NCI-H2196 treated with DMSO at 0.1 percent for 48 hours (cell line): ENCODE data around the gene SLC8A2.

Experiments
- DNase-seq: peaks from one replicate; lab custom pipeline; 2025; ENCODE audit not compliant: unreplicated experiment; lab: John Stamatoyannopoulos, UW

Gene SLC8A2

DNA sequence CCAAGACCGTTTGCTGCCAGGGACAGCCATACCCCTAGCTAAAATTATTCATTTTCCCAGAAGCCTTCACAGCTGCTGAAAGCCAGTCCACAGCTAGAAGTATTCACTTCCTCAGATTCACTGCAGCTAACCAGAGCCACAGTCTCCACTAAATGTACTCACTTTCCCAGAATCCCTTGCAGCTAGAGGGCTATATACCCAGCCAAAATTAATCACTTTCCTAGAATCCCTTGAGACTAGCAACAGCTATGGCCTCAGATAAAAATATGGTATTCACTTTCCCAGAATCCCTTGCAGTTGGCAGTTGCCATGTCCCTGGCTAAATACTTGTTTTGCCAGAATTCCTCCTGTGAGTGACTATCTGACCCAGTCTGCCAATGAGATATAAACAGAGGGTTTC is 38.6 kb downstream of the SLC8A2 start:
- no peak for DNase-seq

DNA sequence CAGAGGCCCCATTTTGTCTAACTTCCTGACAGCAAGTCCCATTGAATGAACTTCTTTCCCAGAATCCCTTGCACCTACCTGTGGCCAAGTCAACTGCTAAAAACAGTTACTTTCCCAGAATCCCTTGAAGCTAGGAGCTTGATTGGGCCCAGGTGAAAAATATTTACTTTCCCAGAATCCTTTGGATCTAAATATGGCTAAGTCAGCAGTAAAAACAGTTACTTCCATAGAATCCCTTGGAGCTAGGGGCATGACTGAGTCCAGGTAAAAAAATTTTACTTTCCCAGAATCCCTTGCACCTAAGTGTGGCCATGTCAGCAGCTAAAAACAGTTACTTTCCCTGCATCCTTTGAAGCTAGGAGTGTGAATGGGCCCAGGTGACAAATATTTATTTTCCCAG is 39.2 kb downstream of the SLC8A2 start:
- no peak for DNase-seq

DNA sequence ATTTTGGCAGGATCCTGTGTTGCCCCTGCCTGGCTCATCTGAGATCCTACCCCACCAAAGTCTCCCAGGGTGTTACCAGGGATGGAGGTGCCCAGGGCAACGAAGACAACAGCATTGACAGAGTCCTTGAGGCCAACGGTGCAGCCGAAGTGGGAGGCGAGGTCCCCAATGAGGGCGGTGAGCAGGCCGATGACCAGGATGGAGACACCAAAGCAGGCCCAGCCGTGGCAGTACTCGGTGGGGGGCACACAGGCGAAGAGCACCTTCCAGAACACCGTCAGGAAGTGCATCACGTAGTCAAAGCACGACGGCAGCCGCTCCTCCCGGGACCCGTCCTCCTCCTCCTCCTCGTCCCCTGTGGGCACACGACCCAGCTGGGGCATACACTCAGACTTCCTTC is 39.6 kb downstream of the SLC8A2 start:
- DNase-seq: no peak

DNA sequence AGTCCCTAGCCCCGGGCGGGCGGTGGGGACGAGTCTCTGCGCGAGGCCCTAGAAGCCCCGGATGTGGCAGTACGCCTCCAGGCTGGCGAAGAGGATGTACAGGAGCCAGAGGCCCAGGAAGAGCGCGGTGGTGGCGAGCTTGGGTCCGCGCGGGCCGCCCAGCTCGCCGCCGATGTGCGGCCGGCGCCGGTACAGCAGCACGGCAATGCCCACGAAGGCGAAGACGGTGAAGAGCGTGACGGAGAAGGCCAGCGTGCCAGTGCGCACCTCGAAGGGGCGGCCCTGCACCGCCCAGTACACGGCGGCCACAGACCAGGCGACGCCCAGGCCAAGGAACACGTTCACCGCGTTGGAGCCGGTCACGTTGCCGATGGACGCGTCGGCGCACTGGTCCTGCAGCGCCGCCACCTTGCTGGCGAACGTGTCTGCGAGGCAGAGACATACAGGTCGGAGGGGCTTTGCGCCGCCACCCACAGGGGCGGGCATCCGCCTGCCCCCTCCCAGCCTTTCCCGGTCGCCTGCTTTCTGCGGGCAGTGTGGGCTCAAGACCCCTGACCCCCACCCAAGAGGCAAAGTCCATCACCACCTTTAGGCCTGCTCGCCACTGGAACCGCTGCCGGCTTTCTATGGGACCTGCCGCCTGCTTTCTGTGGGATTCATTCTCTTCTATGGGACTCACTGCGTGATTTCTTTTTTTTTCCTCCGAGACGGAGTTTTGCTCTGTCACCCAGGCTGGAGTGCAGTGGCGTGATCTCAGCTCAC is 41.5 kb downstream of the SLC8A2 start:
- no peak for DNase-seq

DNA sequence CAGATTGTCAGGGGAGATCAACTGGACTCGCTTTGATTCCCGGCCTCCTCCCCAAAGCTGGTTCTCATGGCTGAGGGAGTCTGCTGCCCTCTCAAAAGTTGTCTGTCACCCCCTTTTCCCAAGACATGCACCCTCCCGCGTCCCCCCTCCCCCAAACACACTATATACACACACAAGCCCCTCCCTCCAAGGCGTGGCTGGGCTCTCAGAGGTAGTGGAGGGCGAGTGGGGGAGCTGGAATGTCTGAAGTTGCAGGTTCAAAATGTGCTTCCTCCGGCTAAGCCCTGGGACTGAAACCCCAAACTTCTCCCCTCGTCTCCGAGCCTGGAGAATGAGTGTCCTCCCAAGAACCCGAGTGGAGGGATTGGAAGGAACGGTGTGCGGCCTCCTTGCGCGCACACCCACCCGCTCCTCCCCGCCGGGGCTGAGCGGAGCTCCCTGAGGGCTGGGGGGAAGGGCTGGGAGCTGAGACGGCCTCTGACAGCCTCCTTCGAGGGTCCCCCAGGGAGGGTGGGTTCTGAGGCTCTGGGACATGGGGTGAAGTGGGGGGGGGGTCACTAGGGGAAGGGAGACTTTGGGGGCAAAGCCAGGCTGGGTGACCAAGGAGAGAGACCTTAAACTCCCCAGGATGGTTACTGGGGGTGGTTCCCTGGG is 42.4 kb downstream of the SLC8A2 start:
- DNase-seq: no peak

DNA sequence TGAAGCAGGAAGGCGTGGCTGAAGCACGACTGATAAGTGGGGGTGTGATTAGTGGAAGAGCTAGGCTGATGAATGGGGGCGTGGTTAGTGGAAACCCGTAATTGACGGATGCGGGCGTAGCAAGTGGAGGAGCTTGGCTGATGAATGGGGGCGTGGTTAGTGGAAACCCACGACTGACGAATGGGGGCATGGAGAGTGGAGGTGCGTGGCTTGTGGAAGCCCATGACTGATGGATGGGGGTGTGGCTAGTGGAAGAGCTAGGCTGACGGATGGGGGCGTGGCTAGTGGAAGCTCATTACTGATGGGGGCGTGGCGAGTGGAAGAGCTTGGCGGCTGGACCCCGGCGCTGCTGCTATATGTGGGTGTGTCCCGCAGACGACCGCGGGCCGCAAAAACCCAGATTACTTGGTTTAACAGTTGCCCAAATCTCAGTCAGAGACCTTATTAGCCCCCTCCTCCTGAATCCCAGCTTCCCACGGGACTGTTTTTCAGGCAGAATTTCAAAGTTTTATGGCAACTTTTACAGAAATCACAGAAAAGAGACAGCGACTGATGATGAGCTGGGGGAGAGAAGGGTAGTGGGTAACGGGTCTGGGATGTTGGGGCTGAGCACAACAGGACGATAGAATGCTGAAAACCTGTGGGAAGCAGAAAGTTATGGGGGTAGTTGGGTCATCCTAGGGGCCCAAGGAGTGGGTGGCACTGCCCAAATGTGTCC is 43.4 kb downstream of the SLC8A2 start:
- peak; percentile 99 for DNase-seq

DNA sequence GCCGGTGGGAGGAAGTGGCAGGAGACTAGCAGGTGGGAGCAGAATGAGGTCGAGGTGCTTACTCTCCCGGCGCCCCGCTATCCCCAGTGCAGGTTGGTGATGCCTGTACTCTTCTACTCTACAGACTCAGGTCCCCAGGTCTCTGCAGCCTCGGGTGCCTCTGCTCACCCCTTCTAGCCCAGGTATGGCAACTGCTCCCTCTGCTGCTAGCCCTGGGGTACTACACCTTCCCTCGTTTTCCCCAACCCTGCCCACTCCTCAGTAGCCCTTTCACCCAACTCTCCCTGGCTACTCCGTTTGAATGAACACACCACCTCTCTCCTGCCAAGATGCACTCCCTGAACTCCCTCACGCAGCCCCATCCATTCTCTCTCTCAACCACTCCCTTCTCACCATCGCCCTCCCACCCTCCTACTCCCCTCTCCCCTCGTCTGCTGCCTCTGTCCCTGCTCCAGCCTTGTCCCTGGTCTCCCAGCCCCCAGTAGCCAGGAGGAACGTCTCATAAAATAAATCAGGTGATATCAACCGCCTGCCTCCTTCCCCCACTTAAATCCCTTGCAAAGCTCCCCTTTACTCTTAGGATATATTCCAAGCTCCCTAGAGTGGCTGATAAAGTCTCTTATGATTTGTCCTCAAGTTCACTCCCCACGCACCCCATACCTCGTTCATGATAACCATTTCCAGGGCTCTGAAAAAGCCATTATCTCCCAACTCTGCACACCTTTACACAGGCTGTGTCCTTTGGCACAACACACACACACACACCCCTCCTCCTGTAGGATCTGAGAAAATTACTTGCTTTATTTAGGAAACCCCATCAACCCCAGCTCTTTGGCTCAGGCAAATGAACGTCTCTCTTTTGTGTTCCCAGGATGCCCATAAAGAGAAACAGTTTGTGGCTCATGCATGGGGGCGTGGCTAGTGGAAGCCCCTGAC is 44.2 kb downstream of the SLC8A2 start:
- peak; percentile 73 for DNase-seq

DNA sequence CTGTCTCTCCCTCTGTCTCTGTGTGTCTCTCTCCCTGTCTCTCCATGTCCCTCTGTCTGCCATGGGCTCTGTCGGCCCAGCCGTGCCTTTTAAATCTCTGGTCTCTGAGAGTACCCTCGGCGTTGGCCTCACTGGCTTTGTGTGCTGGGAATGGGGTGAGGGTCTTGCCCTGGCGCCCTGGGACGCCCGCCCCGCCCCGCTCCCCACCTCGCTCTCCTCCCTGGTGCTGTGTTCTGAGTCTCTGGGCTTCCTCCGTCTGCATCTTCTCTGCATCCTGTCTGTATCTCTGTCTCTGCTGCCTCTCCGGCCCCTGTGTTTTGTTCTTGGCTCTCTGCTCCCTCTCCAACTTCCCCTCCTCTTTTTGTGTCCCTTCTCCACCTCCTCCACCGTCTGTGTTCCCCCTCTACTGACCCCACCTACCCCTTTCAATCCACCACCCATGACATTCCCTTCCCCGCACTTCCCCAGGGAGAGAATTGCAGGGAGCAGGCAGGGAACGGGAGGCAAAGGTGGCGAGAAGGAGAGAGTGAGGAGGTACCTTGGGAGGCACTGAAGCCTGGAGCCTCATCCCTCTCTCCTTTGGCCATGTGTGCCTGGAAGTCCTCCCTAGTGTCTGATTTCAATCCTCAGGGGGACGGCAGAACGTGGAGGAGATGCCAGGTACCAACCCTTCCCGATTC is 48.4 kb downstream of the SLC8A2 start:
- no peak for DNase-seq

DNA sequence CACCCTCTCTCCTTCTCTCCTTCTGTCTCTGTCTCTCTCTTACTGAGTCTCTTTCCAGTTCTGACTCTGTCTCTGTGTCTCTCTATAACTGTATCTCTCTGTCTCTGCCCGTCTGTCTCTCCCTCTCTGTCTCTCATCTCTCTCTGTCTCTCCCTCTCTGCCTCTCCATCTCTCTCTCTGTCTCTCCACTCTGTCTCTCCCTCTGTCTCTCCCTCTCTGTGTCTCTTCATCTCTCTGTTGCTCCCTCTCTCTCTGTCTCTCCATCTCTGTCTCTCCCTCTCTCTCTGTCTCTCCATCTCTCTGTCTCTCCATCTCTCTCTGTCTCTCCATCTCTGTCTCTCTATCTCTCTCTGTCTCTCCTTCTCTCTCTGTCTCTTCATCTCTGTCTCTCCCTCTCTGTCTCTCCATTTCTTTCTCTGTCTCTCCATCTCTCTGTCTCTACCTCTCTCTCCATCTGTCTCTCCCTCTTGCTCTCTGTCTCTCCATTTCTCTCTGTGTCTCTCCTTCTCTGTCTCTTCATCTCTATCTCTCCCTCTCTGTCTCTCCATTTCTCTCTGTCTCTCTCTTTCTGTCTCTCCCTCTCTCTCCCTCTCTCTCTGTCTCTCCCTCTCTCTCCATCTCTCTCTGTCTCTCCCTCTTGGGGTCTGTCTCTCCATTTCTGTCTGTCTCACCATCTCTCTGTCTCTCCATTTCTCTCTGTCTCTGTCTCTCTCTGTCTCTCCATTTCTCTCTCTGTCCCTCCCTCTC is 49.1 kb downstream of the SLC8A2 start:
- DNase-seq: no peak

DNA sequence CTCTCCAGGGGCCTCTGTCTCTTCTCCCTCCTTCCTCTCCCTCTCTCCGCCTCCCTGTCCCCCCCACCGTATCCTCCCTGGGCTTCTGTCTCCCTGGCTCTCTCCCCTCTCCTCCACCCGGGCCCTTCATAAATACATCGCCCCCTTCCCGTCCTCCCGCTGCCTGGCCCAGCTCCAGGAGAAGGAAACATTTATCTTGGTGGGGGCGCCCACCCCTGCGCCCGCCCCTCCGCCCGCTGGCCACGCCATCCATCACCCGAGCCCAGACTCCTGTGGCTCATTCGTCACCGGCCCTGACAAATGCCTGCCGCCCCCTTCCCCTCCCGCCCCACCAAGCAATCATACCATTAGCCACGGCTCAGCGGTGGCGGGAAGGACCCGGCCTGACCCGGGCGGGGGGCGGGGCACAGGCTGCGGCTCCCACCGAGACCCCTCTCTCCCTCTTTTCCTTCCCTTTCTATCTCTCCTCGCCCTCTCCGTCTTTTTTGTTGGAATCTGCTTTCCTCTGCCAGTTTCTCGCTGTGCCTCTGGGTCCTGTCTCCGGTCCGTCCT is 49.8 kb downstream of the SLC8A2 start:
- DNase-seq: no peak

DNA sequence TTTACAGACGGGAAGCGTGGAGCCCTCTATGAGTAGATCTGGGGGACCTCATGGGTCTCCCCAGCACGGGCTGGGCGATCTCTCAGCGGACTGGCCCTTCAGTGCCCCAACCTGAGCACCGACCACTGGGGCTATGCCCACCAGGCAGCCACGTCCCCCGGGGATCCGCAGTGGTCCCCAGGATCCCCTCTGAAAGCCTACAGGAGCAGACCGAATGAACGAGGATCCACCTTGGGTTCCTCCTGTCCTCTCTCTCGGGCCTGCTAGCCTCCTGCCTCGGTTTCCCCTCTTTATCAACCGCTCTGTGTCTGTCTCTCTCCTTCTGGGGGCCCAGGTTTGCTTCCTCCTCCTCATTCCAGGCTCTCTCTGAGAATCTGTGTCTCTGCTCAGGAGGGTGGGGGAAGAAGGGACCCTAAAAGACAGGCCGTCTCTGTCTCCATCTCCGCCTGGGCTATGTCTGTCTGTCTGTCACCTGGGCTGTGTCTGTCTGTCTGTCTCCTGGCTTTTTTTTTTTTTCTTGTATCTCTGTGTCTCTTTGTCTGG is 50.4 kb downstream of the SLC8A2 start:
- DNase-seq: no peak

DNA sequence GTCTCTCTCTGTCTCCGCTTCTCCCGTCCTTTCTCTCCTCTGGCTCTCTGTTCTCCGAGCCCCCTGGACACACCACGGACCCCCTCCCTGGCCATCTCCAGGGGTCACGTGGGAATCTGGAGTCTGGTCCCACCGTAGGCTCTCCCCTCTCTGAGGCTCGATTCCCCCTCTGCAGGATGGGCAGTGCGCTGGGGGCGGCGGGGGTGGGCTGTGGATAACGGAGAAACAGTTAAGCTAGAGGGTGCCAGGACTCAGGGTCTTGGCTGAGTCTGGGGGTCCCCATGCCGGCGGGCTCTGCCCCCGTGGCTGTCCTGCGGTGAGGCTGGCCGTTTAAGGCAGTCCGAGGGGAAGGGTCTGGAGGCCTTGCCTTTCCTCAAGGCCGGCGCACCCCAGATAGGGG is 51.9 kb downstream of the SLC8A2 start:
- DNase-seq: no peak

DNA sequence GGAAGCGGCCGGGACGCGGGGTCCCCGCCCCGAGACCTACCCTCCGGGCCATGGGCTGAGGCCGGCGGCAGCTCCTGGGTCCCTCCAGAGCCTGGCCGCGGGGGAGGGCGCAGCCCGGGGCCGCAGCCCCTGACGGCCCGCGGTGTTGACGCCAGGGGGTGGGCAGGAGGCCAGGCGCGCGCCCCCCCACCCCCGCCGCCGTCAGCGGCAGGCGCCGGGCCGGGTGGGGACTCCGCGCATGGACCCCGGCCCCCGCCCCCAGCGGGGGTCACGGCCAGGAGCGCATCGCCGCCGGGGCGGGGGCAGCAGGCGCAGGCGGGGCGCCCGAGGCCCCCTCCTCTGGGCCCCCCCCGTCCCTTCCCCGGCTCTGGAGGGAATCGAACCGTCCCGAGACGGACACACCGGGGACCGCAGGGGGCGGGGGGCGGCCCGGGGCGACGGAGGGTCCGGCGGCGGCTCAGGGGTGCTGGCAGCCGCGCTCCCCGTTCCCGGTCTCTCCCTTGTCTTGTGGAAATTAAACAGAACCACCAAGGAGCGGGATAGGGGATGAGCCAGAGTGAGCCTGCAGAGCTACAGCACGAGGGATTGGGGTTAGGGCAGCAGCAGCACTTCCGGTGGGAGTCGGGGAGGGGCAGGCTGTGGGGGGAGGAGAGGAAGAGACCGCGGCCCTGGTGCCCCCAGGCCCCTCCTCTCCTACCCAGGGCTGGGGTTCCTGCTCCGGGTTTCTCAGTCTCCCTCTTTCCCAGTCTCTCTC is 52.5 kb downstream of the SLC8A2 start, which contains the start of gene MEIS3:
Gene MEIS3 (minus strand): TSS at position 498 of the 754 bp plus-strand sequence. CDS start 446 bp downstream, at position 52.
- no peak for DNase-seq

DNA sequence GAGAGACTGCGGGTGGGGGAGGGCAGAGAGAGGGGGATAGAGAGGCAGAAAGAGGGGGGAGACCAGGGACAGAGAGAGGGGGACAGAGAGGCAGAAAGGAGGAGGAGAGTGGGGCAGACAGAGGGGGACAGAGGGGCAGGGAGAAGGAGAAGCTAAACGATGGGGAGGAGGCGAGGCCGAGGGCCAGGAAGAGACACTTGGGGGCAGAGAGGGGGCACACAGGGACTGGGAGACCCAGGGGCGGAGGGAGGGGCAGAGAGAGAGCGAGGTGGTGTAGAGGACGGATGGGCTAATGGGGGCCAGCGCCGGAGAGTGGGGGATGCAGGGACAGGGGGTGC is 53.0 kb downstream of the SLC8A2 start:
- DNase-seq: no peak

DNA sequence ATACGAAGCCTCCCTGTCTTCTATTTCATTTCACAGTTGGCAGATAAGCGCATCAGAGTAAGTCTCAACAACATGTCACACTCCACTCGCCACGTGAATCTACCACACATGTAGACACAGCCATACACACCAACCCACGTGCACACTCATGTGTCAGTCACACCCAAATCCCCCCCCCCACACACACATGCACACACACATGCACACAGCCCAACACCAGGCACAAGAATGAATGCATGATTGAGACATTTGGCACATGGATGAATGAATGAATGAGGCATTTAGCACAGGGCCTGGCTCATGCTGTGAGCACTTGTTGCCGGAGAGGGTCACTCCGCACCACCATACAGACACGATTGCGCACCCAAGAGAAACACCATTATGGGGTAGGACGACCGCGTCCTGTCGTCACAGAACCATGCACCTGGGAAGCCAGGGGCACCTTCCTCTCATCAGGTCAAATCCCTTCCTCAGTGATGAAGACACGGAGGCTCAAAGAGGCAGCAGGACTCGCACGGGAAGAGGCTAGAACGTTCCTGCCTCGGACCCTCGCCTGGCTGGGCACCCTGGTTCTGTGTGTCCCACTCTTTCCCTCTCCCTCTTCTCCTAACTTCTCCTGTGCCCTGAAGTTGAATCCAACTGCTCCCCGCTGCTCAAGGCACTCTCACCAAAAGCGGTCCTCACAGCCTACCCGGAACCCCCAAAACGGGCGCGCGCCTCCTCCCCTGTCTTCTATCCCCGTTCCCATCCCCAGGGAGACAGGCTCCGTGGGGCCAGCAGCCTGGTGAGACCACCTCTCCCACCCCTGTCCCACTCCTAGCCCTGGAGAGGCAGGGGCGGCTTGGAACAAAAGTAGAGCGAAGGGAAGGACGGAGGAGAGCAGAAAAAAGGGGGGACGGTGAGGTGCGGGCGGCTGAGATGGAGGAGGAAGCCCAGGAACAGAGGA is 53.7 kb downstream of the SLC8A2 start:
- no peak for DNase-seq

DNA sequence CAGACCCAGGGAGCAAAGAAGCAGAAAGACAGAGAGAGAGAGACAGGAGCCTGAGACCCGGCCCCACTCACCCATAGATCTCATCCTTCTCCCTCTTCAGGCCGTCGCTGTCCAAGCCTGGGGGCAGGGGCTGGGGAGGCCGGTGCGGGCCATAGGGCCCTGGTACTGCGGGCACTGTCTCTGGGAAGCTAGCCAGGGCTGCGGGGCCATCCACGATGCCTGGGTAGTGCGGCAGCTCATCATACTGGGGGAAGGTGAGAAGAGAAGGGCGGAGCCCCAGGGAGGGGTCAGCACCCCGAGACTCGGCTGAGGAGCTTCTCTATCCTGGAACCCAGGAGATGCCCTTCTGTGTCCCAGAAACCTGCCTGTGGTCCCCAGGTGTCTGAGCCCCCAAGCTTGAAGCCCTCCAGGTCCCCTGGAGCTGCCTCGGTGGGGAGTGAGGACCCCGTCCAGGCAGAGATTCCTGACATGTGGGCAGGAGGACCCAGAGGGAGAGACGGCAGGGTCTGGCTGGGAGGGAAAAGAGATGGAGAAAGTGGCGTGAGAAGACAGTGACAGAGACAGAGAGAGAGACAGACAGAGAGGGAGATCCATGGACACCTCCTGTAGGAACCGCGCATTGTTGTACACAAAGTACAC is 54.5 kb downstream of the SLC8A2 start:
- DNase-seq: no peak

DNA sequence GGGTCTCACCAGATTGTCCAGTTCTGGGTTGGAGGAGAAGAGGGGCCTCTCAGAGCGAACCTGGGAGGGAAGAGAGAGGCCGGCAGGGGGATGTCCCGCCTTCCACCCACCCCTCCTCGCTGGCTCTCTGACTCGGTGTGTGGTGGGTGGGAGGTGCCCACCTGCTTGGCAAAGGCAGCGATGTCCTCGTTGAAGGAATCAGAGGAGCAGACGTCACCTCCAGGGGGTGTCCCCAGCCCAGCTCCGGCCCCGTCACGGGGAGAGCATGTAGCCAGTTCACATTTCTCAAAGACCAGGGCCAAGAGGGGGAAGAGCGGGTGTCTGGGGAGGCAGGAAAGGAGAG is 55.1 kb downstream of the SLC8A2 start:
- no peak for DNase-seq
